GM18505 (cell line): Measurements from ENCODE around the gene HSDL1.
"Not testable (repeated sequence)": the region's sequence is repeated elsewhere in the genome, so short reads cannot be mapped to it uniquely, and the experiment has no call there.

Source experiments
- ATAC-seq: cut with Tn5 transposase; IDR thresholded peaks from one replicate; pipeline ENCODE4 v1.9.1; 2021; ENCODE audit not compliant: unreplicated experiment
- POLR2A ChIP-seq: IDR thresholded peaks from 4 replicates; pipeline ENCODE4 v1.6.1; 2011; ENCODE audit warnings: borderline replicate concordance; ENCODE audit not compliant: insufficient read depth, insufficient read length; ENCODE audit errors: extremely low read depth

Gene HSDL1

GRCh38 chr16:84115919-84116719 is 28.9 kb downstream of the HSDL1 start:
- TF ChIP-seq POLR2A = no peak
- peak; percentile 30 for ATAC-seq

GRCh38 chr16:84111949-84112348 is 33.0 kb downstream of the HSDL1 start:
- ATAC-seq = not testable (repeated sequence)

- no peak for TF ChIP-seq POLR2A
- no peak for ATAC-seq
These were observed 33.5 kb downstream of the HSDL1 start for GRCh38 chr16:84111525-84111924.

GRCh38 chr16:84110527-84110926 is 34.5 kb downstream of the HSDL1 start:
- ATAC-seq = no peak
- no peak for TF ChIP-seq POLR2A

GRCh38 chr16:84109598-84110335 is 35.2 kb downstream of the HSDL1 start:
- no peak for TF ChIP-seq POLR2A
- ATAC-seq = no peak

- ATAC-seq = no peak
- TF ChIP-seq POLR2A = no peak
These were observed 37.1 kb downstream of the HSDL1 start for GRCh38 chr16:84107921-84108320.

- TF ChIP-seq POLR2A = no peak
- no peak for ATAC-seq
These were observed 38.8 kb downstream of the HSDL1 start for GRCh38 chr16:84105948-84106740.

- ATAC-seq = no peak
- TF ChIP-seq POLR2A = no peak
These were observed 39.6 kb downstream of the HSDL1 start for GRCh38 chr16:84105301-84105815.

- no peak for TF ChIP-seq POLR2A
- ATAC-seq = no peak
These were observed 40.7 kb downstream of the HSDL1 start for GRCh38 chr16:84104231-84104630.

- ATAC-seq = no peak
- TF ChIP-seq POLR2A = no peak
These were observed 41.3 kb downstream of the HSDL1 start for GRCh38 chr16:84103678-84104077.

- ATAC-seq = no peak
- no peak for TF ChIP-seq POLR2A
These were observed 46.0 kb downstream of the HSDL1 start for GRCh38 chr16:84098939-84099338.

- TF ChIP-seq POLR2A = no peak
- ATAC-seq = no peak
These were observed 48.5 kb downstream of the HSDL1 start for GRCh38 chr16:84096447-84097005.

GRCh38 chr16:84095466-84095865 is 49.5 kb downstream of the HSDL1 start:
- ATAC-seq = no peak
- no peak for TF ChIP-seq POLR2A
